ENCODE results near the gene LAMA2. TPM values are rescaled to one million over a fixed set of nuclear protein-coding genes. Genes with fewer than 3 reads are reported as not detected.
"Not testable (repeated sequence)": the region's sequence is repeated elsewhere in the genome, so short reads cannot be mapped to it uniquely, and the experiment has no call there.

The LAMA2 gene
- total RNA-seq, 3 donors from 2014 or later, result 116 to 293 (median 118) TPM

- Histone ChIP-seq H3K27ac (no peak overlapping the region), H3K4me1 (no peaks in the 10 kb centered on the region), H3K36me3 (no peaks in the 10 kb centered on the region), H3K4me3 (no peak overlapping the region), H3K9me3 (no peaks in the 10 kb centered on the region), H3K27me3 (no peaks in the 10 kb centered on the region)
- TF ChIP-seq POLR2A (IDR thresholded peaks at IDR 0.05) (no peak), CTCF (IDR thresholded peaks at IDR 0.05) (no peak), POLR2AphosphoS5 (IDR thresholded peaks at IDR 0.05) (no peak)
- intact Hi-C loops (cut with DNase I; ENCODE audit: low total_unique reads), result no loop called here
- DNase-seq (ENCODE audit: low spot score in 2 of 2), result no peak
These were observed 270.3 kb downstream of the LAMA2 start for GRCh38 chr6:129153257-129153656.

GRCh38 chr6:129159242-129159641 lies 276.3 kb downstream of the LAMA2 start:
- H3K36me3 ChIP-seq; intact Hi-C loops (cut with DNase I; ENCODE audit: low total_unique reads); H3K27ac ChIP-seq; H3K9me3 ChIP-seq; H3K4me1 ChIP-seq; H3K4me3 ChIP-seq; DNase-seq (ENCODE audit: low spot score in 2 of 2); H3K27me3 ChIP-seq: not testable (repeated sequence)

- no peaks in the 10 kb centered on the region for H3K4me1 ChIP-seq
- intact Hi-C loops (cut with DNase I; ENCODE audit: low total_unique reads), result no loop called here
These were observed 279.7 kb downstream of the LAMA2 start for GRCh38 chr6:129162605-129163004.

GRCh38 chr6:129163551-129163950 lies 280.6 kb downstream of the LAMA2 start:
- Histone ChIP-seq H3K4me3 (no peak overlapping the region), H3K9me3 (no peaks in the 10 kb centered on the region), H3K4me1 (no peaks in the 10 kb centered on the region), H3K27me3 (no peaks in the 10 kb centered on the region), H3K27ac (no peak overlapping the region), H3K36me3 (no peaks in the 10 kb centered on the region)
- no peak for DNase-seq (ENCODE audit: low spot score in 2 of 2)
- TF ChIP-seq CTCF (IDR thresholded peaks at IDR 0.05) (no peak), POLR2AphosphoS5 (IDR thresholded peaks at IDR 0.05) (no peak), POLR2A (IDR thresholded peaks at IDR 0.05) (no peak)
- intact Hi-C loops (cut with DNase I; ENCODE audit: low total_unique reads), result no loop called here

More at GRCh38 chr6:129162605-129163004, 279.7 kb downstream of the LAMA2 start:
- H3K27ac ChIP-seq, result no peak overlapping the region
- no peak for DNase-seq (ENCODE audit: low spot score in 2 of 2)
- no peaks in the 10 kb centered on the region for H3K36me3 ChIP-seq
- H3K4me3 ChIP-seq, result no peak overlapping the region
- no peaks in the 10 kb centered on the region for H3K9me3 ChIP-seq
- TF ChIP-seq CTCF (IDR thresholded peaks at IDR 0.05), result no peak
- TF ChIP-seq POLR2AphosphoS5 (IDR thresholded peaks at IDR 0.05), result no peak
- TF ChIP-seq POLR2A (IDR thresholded peaks at IDR 0.05), result no peak
- no peaks in the 10 kb centered on the region for H3K27me3 ChIP-seq

DNA sequence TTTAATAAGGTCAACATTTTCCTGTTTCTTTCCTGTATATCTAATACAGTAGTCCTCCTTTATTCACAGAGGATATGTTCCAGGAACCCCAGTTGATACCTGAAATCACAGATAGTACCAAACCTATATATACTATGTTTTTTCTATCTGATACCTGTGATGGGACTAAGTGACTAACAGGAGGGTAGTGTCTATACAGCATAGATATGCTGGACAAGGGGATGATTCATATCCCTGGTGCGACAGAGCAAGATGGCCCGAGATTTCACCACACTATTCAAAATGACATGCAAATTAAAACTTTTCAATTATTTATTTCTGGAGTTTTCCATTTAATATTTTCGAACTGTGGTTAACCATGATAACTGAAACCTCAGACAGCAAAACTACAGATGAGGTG lies 281.1 kb downstream of the LAMA2 start:
- Histone ChIP-seq H3K27me3 (no peaks in the 10 kb centered on the region), H3K27ac (no peak overlapping the region), H3K36me3 (no peaks in the 10 kb centered on the region), H3K4me3 (no peak overlapping the region), H3K4me1 (no peaks in the 10 kb centered on the region), H3K9me3 (no peaks in the 10 kb centered on the region)
- TF ChIP-seq CTCF (IDR thresholded peaks at IDR 0.05) (no peak), POLR2A (IDR thresholded peaks at IDR 0.05) (no peak), POLR2AphosphoS5 (IDR thresholded peaks at IDR 0.05) (no peak)
- intact Hi-C loops (cut with DNase I; ENCODE audit: low total_unique reads), result no loop called here
- no peak for DNase-seq (ENCODE audit: low spot score in 2 of 2)

- H3K27ac ChIP-seq; H3K9me3 ChIP-seq; H3K36me3 ChIP-seq; intact Hi-C loops (cut with DNase I; ENCODE audit: low total_unique reads); H3K4me1 ChIP-seq; H3K27me3 ChIP-seq; DNase-seq (ENCODE audit: low spot score in 2 of 2): not testable (repeated sequence)
- H3K4me3 ChIP-seq, result peak overlapping the region in 1 of 3 donors; percentile 37
These were observed 289.5 kb downstream of the LAMA2 start for GRCh38 chr6:129172279-129172995.

Data from breast epithelium (tissue), 4 donors.